Caco-2 (cell line): ENCODE results near the gene MEA1. TPM values are rescaled to one million over a fixed set of nuclear protein-coding genes. Genes with fewer than 3 reads are reported as not detected.
A peak's percentile ranks its signal among the peaks of the same experiment; 100 is the strongest.

Experiments used
- BruUV-seq: library from RNA; stranded (reverse); fragments of 400-500 nt; replicated peaks from 2 replicates; lab custom pipeline; 2021; lab: Mats Ljungman, UMichigan
- CTCF ChIA-PET: fragments of 300-600 bp; sonication (Branson Sonifier 250); formaldehyde crosslinking; loops from one replicate; lab custom pipeline; 2022; ENCODE audit warnings: antibody characterized with exemption; lab: Charles Lee
- POLR2A ChIA-PET: fragments of 300-600 bp; sonication (Branson Sonifier 250); formaldehyde crosslinking; loops from one replicate; lab custom pipeline; 2022; ENCODE audit warnings: antibody characterized with exemption; lab: Charles Lee
- DNase-seq, 2 experiments: peaks; one replicate each; pipeline versions ENCODE4 v3.0.0 to v3.0.0-alpha.2; 2020 to 2022
- H3K27me3 ChIP-seq: replicated peaks from 2 replicates; pipeline ENCODE4 v1.6.0; 2011; ENCODE audit warnings: low read length; ENCODE audit not compliant: control insufficient read depth, insufficient read depth
- H3K36me3 ChIP-seq: 2 replicates; pipeline ENCODE4 v1.5.1; 2011; ENCODE audit warnings: low read length; ENCODE audit not compliant: control insufficient read depth, insufficient read depth
- H3K4me1 ChIP-seq: fragments of 250-450 bp; sonication (Bioruptor Pico); 2 replicates; pipeline ENCODE4 v1.5.1; 2020; ENCODE audit warnings: mild to moderate bottlenecking
- H3K4me3 ChIP-seq: 2 replicates; pipeline ENCODE4 v1.5.1; 2011; ENCODE audit warnings: low read depth, mild to moderate bottlenecking, control low read depth, low read length
- H3K9me3 ChIP-seq: fragments of 250-450 bp; sonication (Bioruptor Pico); 2 replicates; pipeline ENCODE4 v1.5.1; 2020; ENCODE audit warnings: mild to moderate bottlenecking, moderate library complexity
- H3K27ac Mint-ChIP-seq: one replicate; pipeline ENCODE4 v1.8.0; 2022; ENCODE audit warnings: mixed read lengths; ENCODE audit not compliant: unreplicated experiment
- H3K27me3 Mint-ChIP-seq: one replicate; pipeline ENCODE4 v1.8.0; 2022; ENCODE audit warnings: mixed read lengths; ENCODE audit not compliant: insufficient read depth, unreplicated experiment
- H3K36me3 Mint-ChIP-seq: one replicate; pipeline ENCODE4 v1.8.0; 2022; ENCODE audit warnings: mild to moderate bottlenecking, mixed read lengths; ENCODE audit not compliant: insufficient read depth, unreplicated experiment
- H3K4me1 Mint-ChIP-seq: one replicate; pipeline ENCODE4 v1.8.0; 2022; ENCODE audit warnings: low read depth, mixed read lengths; ENCODE audit not compliant: unreplicated experiment
- H3K4me3 Mint-ChIP-seq: one replicate; pipeline ENCODE4 v1.8.0; 2022; ENCODE audit warnings: mild to moderate bottlenecking, moderate library complexity, mixed read lengths; ENCODE audit not compliant: unreplicated experiment
- H3K9me3 Mint-ChIP-seq: one replicate; pipeline ENCODE4 v1.8.0; 2022; ENCODE audit warnings: mixed read lengths; ENCODE audit not compliant: unreplicated experiment
- intact Hi-C: fragments of 100-400 bp; cut with micrococcal nuclease; formaldehyde crosslinking; loops from one replicate; pipeline ENCODE4 v1.10.0; 2022; ENCODE audit not compliant: unreplicated experiment
- total RNA-seq: library from RNA; stranded (reverse); gene quantifications from 2 replicates; pipeline ENCODE4 v1.2.3, GENCODE V29; 2022
- TF ChIP-seq, protein P1 (sequence below), 2 experiments: fragments of 200-600 bp in 1 of 2; IDR thresholded peaks; 1 replicate in 1 of 2; 2 replicates in 1 of 2; pipeline versions ENCODE4 v1.5.1 to v1.8.0; 2011 to 2022; ENCODE audit warnings: antibody characterized with exemption in 1 of 2, control low read depth in 1 of 2, inconsistent platforms in 1 of 2, low read depth in 1 of 2, low read length in 1 of 2, mild to moderate bottlenecking in 1 of 2, moderate library complexity in 1 of 2; ENCODE audit not compliant: insufficient read depth in 1 of 2, severe bottlenecking in 1 of 2, unreplicated experiment in 1 of 2

MEA1 gene
- total RNA-seq, 1 experiment from 2014 or later = 62.3 TPM

DNA sequence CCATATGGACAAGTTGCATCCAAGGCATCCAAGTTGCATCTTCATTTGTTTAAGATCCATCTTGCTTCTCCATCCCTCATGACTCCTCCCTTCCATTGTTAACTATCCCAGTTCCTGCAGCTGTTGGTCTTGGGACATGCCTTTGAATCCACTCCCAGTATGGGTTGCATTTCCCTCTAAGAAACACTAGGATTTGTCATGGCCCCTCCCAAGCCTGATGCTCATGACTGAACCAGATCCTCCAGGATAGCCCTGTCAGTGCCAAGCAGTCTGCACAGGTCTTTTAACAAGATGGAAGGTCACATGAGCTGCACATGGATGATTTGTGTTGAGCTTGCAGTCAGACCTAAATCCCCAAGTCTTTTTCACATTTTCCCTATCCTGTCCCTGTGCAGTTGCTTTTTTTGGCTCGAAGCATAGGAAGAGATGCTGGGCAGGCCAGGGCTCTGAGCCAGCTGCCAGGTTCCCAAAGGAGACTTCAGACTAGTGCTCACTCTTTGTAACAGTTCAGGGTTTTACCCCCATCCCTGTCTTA lies 25.2 kb downstream of the MEA1 start:
- Mint-ChIP-seq H3K4me3 (no peak overlapping the region), H3K9me3 (no peaks in the 10 kb centered on the region), H3K27me3 (no peaks in the 10 kb centered on the region), H3K4me1 (peaks cover 30% of the 10 kb centered on the region), H3K27ac (no peak overlapping the region), H3K36me3 (peaks cover 20% of the 10 kb centered on the region)
- intact Hi-C loops = loop anchor here (10.0 kb wide), 1 partner anchor 84 kb away; no protein-coding TSS in a partner anchor
- Histone ChIP-seq H3K36me3 (peaks cover 2% of the 10 kb centered on the region; the same call in 1 of the 2 replicates), H3K4me3 (no peak overlapping the region), H3K4me1 (no peaks in the 10 kb centered on the region), H3K27me3 (no peaks in the 10 kb centered on the region), H3K9me3 (no peaks in the 10 kb centered on the region)
- POLR2A ChIA-PET = no interaction called here
- CTCF ChIA-PET = no interaction called here
- DNase-seq = no peak
- BruUV-seq = no TSS peak
- TF ChIP-seq, protein P1, sequence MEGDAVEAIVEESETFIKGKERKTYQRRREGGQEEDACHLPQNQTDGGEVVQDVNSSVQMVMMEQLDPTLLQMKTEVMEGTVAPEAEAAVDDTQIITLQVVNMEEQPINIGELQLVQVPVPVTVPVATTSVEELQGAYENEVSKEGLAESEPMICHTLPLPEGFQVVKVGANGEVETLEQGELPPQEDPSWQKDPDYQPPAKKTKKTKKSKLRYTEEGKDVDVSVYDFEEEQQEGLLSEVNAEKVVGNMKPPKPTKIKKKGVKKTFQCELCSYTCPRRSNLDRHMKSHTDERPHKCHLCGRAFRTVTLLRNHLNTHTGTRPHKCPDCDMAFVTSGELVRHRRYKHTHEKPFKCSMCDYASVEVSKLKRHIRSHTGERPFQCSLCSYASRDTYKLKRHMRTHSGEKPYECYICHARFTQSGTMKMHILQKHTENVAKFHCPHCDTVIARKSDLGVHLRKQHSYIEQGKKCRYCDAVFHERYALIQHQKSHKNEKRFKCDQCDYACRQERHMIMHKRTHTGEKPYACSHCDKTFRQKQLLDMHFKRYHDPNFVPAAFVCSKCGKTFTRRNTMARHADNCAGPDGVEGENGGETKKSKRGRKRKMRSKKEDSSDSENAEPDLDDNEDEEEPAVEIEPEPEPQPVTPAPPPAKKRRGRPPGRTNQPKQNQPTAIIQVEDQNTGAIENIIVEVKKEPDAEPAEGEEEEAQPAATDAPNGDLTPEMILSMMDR (IDR thresholded peaks at IDR 0.05; ENCODE audit: insufficient read depth in 1 of 2, low read depth in 1 of 2, low read length in 1 of 2, severe bottlenecking in 1 of 2, unreplicated experiment in 1 of 2) = no peak

DNA sequence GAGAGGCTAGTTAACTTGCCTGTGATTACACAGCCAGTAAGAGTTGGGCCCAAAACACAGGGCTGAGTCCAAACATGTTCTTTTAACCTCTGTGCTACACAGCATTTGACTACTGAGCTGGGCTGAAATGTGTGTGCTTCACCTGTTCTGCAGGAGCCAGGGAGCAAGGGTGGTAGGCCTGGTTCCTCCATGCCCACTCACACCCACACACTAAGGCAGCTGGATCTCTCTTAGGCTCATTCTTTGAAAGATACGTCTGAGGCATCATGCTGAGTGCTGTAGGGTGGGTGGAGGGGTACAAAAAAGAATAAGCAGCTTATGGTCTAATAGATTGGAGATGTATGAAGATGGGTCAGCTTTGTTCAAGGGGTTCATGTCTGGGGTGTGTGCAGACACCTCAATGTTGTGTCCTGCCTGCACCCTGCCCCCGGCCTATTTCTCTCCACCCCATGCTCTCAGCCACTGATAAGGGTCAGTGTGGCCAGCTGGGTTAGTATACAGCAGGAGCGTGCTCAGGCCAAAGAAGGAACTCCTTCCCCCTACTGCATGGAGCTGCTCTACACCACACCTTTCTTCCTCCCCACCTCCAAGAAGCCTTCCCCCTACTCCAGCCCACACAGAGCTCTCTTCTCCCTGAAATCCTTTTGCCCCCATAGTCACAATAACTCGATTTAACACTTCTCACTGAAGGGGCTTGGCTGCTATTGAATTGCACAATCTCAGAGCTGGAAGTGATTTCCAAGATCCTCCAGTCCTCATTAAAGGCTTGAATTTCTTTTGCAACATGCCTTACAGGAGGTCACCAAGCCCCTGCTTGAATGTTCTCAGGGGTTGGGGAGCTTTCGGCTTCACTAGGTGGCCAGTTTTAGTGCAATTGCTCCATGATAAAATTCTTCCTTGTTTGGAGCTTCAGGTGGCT lies 26.0 kb downstream of the MEA1 start:
- Histone ChIP-seq H3K27me3 (no peaks in the 10 kb centered on the region), H3K36me3 (peaks cover 2% of the 10 kb centered on the region; the same call in 1 of the 2 replicates), H3K9me3 (no peaks in the 10 kb centered on the region), H3K4me1 (no peaks in the 10 kb centered on the region), H3K4me3 (no peak overlapping the region)
- Mint-ChIP-seq H3K27ac (no peak overlapping the region), H3K4me3 (no peak overlapping the region), H3K9me3 (no peaks in the 10 kb centered on the region), H3K27me3 (no peaks in the 10 kb centered on the region), H3K4me1 (peaks cover 30% of the 10 kb centered on the region), H3K36me3 (peaks cover 20% of the 10 kb centered on the region)
- no peak for DNase-seq
- ChIA-PET CTCF (no interaction called here), POLR2A (no interaction called here)
- TF ChIP-seq, protein P1 (IDR thresholded peaks at IDR 0.05; ENCODE audit: insufficient read depth in 1 of 2, low read depth in 1 of 2, low read length in 1 of 2, severe bottlenecking in 1 of 2, unreplicated experiment in 1 of 2) = no peak
- no TSS peak for BruUV-seq
- intact Hi-C loops = loop anchor here (10.0 kb wide), 1 partner anchor 83 kb away; no protein-coding TSS in a partner anchor

DNA sequence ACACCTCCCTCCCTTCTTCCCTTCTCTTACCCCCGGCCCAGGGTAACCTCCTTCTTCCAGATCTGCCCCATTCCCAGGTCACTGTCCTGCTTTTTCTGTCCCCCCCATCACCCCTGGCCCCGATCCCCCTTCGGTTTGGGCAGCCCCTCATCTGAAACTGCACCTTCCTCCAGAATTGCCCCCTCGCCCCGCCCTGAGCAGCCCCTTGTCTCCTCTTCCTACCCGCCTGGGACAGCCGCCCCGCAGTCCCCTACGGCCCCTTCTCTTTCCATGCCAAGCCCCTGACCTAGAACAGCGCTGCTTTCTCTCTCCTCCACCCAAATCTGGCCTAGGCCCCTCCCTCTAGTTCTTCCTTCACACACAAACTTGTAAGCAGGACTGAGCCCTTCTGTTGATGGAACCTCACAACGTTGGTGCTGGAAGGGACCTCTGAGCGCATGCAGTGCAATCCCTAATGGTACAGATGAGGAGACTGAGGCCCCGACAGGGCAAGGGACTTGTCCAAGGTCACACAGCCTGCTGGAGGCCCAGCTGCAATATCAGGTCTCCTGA lies 28.7 kb downstream of the MEA1 start:
- H3K4me3 Mint-ChIP-seq = peak overlapping the region; percentile 91
- Histone ChIP-seq H3K4me1 (no peaks in the 10 kb centered on the region), H3K27me3 (no peaks in the 10 kb centered on the region), H3K4me3 (peak overlapping the region; percentile 66), H3K9me3 (no peaks in the 10 kb centered on the region), H3K36me3 (peaks cover 2% of the 10 kb centered on the region; the same call in 1 of the 2 replicates)
- BruUV-seq = TSS peak; percentile 21
- H3K27ac Mint-ChIP-seq = peak overlapping the region; percentile 58
- H3K9me3 Mint-ChIP-seq = no peaks in the 10 kb centered on the region
- H3K36me3 Mint-ChIP-seq = peaks cover 9% of the 10 kb centered on the region
- POLR2A ChIA-PET = interaction anchor here (0.6 to 1.7 kb wide), 7 partner anchors 11 to 120 kb away, joined by 4 to 24 read pairs (median 6); partner anchors contain the start of genes CNPY3, CUL7, KLHDC3 and MEA1
- peak in 1 of 2 experiments; percentile 13 for DNase-seq
- H3K4me1 Mint-ChIP-seq = peaks cover 30% of the 10 kb centered on the region
- TF ChIP-seq, protein P1 (IDR thresholded peaks at IDR 0.05; ENCODE audit: insufficient read depth in 1 of 2, low read depth in 1 of 2, low read length in 1 of 2, severe bottlenecking in 1 of 2, unreplicated experiment in 1 of 2) = no peak
- CTCF ChIA-PET = interaction anchor here (0.8 kb wide), 1 partner anchor 55 kb away, joined by 6 read pairs; the partner anchor contains the start of gene CNPY3
- intact Hi-C loops = loop anchor here (1.0 to 10.0 kb wide), 2 partner anchors 55 to 80 kb away; no protein-coding TSS in a partner anchor
- no peaks in the 10 kb centered on the region for H3K27me3 Mint-ChIP-seq
